DMS 273 (cell line): Measurements from ENCODE around the gene RASSF3.
"Not testable (repeated sequence)": the region's sequence is repeated elsewhere in the genome, so short reads cannot be mapped to it uniquely, and the experiment has no call there.

Source experiments
- DNase-seq: peaks from one replicate; lab custom pipeline; 2025; ENCODE audit not compliant: unreplicated experiment; lab: John Stamatoyannopoulos, UW

Gene RASSF3

DNA sequence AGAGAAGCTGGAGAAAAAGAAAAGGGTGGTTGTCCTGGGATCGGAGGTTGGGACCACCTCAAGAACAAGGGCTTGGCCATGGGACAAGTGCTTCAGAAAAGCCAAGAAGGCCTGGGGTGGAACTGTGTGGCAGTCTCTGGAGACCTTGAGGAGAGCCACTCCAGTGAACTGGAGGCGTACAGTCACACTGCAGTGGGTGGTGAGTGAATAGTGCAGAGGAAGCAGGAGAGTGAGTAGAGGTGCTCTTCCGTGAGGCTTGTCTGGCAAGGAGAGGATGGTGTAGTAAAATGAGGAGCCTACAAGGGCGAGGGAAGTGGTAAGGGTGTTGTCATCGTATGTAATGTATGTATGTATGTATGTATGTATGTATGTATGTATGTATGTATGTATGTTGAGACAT lies 20.9 kb downstream of the RASSF3 start:
- DNase-seq, result no peak

DNA sequence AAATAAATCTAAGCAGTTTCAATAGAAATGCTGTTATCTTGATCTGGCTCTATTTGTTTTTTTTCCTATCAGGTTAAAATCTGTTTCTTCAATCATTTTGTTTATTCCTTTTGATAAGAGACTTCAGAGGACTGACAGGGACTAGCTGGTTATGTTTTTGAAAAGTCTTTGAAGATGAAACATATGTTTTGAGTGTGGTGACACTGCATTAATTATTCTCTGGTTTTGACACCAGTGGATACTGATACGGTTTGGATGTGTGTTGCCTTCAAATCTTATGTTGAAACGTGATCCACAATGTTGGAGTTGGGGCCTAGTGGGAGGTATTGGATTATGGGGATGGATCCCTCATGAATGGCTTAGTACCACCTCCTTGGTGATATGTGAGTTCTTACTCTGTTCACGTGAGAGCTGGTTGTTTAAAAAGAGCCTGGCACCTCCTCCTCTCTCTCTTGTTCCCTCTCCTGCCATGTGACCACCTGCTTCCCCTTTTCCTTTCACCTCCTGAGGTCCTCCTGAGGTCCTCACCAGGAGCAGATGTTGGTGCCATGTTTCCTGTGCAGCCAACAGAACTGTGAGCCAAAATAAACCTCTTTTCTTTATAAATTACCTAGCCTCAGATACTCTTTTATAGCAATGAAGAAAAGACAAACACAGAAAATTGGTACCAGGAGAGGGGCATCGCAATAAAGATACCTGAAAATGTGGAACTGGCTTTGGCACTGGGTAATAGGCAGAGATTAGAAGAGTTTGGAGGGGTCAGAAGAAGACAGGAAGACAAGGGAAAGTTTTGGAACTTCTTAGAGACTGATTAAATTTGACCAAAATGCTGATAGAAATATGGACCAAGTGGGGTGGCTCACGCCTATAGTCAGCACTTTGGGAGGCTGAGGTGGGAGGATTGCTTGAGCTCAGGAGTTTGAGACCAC lies 23.0 kb downstream of the RASSF3 start:
- DNase-seq, result no peak

DNA sequence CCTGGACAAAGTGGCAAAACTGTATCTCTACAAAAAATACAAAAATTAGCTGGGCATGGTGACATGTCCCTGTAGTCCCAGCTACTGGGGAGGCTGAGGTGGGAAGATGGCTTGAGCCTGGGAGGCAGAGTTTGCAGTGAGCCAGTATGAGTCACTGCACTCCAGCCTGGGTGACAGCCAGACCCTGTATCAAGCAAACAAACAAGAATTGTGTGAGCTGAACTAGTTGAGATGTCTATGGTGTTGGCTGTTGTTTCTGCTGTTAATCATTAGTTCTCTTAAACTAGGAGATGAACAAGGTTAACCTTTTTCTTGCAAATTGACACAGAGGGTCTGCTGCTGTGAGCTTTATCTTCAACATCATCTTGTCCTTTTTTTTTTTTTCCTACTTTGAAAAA lies 23.6 kb downstream of the RASSF3 start:
- peak; percentile 6 for DNase-seq

DNA sequence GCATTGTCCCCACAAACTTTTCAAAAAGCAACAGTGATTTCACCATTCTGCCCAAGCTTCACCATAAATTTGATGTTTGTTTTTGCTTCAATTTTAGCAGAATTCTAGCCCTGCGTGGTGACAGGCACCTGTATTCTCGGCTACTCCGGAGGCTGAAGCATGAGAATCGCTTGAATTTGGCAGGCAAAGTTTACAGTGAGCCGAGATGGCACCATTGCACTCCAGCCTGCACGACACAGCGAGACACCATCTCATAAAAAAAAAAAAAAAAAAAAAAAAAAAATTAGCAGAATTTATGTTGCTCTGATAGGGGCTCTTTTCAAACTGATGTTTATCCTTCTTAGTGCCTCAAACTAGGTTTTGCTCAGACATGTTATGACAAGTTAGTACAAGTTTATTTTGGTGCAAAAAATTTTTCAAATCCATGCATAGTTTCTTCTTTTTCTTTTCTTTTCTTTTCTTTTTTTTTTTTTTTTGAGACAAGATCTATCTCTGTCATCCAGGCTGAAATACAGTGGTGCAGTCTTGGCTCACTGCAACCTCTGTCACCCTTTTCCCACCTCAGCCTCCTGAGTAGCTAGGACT lies 24.3 kb downstream of the RASSF3 start:
- no peak for DNase-seq

DNA sequence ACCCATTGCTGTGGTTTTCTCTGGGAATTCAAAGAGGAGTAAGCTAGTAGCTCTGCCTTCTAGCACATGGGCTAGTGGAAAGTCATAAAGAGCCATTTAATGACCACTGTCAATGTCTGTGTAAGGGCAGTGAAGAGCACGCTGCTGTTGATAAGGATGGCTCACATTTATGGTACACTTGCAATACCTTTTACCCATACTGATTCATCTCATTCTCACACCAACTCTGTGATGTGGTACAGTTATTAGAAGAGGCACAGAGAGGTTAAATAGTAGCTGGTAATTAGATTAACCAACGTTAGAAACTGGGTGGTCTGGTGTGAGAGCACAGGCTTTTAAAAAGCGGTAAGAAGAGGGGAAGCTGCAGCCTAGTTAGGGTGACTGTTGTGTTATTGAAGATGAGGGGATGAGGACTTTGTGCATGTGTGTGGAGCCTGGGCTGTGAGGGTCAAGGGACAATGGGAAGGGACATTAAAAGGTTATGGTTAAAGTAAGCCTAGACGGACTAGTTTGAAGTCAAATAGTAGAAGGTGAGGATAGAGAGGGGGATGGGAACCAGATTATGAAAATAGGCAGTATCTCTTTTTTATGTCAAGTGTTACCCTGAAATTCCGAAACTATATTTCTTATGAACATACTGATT lies 25.2 kb downstream of the RASSF3 start:
- DNase-seq, result no peak

DNA sequence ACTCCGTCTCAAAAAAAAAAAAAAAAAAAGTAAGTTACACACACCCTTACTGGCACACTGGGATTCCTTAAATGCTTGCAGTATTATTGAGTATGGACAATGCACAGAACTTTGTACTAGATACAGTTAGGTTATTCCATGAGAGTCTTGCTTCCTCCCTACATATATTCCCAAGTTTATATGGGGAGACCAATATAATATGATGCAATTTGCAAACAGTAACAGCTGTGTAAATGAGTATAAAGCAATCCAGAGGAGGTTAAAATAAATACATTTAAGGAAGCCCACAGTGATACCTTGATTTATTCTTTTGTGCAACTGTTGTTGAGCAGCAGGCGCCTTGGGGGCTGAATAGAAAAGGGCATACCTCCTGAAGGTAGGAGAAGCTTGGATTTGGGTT lies 26.6 kb downstream of the RASSF3 start:
- no peak for DNase-seq

DNA sequence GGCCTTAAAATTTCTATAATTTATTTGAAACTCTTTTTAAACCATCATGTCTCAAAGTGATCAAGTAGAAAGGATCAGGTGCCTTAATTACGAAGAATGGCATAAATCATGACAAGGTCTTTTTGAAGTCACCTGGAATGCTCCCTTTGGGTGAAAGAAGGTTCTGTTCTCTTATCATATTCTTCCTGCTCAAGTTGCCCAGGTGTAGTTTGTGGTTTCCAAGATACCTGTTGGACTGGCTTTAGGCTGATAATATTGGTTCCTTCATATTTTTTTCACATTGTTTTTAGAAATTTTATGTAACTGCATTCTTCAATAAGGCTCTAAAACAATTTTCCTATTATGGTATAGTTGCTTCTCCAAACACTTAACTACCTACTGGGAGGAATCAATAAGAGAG lies 29.2 kb downstream of the RASSF3 start:
- no peak for DNase-seq

DNA sequence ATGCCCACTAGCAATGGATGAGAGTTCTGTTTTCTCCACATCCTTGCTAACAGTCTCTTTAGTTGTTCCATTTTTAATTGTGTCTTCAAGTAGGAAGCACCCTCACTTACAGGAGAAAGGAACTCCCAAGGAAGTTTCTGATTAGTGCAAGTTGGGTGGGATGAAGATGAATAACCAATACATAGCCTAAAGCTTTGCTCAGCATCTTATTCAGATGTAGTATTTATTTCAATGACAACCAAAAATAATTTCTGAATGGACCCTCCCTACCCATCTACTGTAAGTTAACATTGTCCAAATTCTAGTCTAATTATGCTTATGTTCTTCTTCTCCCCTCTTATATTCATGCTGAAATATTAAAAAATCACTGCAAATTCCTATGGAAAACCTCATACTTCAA lies 36.0 kb downstream of the RASSF3 start:
- DNase-seq, result no peak

DNA sequence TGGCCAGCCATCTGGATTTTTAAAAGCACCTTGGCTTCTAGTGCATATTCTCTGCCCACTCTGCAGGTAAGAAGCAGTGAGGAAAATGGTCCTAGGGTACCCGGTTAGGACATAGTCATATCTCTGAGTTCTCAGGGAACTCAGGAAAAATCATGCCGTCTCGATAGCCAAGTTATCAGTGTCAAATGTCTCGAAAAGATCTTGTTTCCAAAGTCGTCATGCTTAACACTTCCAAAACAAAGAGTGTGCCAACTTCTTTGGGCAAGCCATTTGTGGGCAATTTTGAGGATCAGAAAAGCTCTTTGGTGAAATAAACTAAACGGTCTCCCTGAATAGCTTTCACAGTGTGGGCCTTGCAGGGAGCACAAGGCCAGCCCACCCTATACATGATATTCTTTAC lies 39.2 kb downstream of the RASSF3 start:
- DNase-seq, result no peak

DNA sequence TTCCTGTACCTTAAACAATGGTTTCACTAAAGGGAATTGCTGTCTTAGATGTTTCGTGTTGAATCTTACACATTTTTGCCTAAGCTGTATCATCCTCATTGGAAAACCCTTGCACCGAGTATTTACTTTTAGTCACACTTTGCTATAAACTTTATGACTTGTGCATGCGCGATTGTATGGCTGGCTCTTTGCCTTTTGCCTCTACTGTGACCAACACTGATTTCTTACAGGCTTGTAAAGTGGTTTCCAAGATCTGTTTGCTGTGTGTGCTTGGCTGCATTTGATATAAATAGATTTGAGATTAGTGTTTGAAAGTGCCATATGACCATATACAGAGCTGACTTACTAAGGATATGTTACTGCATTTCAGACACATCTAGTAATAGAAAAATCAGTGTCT lies 40.5 kb downstream of the RASSF3 start:
- DNase-seq, result no peak

DNA sequence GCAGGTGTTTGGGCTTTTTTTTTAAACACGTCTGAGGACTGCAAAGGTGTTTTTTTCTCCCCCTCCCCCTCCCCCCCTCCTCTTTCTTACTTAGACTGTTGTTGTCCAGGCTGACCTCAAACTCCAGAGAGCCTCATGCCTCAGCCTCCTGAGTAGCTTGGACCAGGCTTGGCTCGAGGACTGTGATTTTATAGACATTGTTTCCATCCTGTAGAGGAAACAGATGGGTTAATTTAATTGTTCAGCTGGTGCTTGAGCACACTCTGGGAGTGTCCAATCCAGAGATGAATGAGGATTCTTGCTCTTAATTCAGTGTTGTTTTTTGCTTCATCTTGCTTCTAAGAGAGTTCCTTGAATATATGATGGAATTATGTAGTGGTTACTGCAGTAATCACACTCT lies 42.1 kb downstream of the RASSF3 start:
- DNase-seq, result peak; percentile 22

DNA sequence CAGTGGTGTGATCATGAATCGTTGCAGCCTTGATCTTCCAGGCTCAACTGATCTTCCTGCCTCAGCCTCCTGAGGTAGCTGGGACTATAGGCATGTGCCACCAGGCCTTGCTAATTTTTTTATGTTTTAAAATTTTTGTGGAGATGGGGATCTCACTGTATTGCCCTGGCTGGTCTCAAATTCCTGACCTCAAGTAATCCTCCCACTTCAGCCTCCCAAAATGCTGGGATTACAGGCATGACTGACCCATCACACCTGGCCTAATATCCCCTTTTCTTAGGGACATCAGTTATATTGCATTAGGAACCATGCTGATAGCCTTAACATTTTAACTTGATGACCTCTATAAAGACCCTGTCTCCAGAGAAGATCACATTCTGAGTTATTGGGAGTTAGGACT lies 42.8 kb downstream of the RASSF3 start:
- DNase-seq, result no peak

DNA sequence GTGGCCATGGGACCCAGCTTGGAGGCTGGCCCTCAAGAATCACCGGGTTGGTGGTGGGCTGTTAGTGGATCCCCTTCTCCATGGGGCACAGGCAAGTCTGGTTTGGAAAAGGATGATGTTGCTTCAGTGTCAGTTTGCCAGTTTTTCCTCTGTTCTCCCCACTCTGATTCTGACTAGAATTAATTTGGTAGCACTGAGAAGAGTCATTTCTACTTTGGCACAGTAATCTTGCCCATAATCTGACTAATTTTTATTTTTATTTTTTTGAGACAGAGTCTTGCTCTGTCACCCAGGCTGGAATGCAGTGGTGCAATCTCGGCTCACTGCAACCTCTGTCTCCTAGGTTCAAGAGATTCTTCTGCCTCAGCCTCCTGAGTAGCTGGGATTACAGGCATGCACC lies 43.6 kb downstream of the RASSF3 start:
- DNase-seq, result not testable (repeated sequence)

DNA sequence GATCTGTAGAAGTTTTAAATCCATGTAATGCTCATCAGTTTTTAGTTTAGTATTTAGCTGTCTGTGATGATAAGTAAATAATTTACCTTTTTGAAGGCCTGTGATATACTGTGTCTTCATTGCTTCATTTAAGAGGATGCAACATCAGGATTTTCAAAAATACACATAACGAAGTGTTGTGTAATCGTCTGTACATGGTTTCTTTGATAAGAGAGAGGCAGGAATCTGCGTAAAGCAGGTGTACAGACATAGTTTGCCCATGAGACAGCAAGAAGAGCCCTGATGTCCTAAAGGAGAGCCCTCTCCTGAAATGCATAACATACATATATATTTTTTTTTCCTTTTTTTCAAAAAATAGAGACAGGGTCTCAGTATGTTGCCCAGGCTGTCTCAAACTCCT lies 44.8 kb downstream of the RASSF3 start:
- no peak for DNase-seq

DNA sequence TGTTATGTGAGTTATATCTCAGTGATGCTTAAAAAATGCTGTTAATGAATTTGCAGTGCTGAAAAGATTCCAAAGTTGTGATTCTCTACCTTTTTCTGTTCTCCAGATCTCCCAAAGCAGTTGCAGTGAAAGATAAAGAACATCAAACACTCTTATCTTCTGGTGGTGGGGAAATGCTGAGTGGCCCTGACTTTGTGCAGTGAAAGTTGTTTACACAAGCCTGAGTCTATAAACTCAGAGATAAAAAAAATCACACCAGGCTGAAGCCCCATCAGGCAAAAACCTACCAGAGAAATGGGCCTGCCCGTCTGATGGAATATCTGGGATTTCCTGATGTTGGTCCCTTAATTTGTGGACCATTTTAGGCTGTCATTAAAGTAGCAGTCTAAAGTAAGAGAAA lies 46.1 kb downstream of the RASSF3 start:
- no peak for DNase-seq

DNA sequence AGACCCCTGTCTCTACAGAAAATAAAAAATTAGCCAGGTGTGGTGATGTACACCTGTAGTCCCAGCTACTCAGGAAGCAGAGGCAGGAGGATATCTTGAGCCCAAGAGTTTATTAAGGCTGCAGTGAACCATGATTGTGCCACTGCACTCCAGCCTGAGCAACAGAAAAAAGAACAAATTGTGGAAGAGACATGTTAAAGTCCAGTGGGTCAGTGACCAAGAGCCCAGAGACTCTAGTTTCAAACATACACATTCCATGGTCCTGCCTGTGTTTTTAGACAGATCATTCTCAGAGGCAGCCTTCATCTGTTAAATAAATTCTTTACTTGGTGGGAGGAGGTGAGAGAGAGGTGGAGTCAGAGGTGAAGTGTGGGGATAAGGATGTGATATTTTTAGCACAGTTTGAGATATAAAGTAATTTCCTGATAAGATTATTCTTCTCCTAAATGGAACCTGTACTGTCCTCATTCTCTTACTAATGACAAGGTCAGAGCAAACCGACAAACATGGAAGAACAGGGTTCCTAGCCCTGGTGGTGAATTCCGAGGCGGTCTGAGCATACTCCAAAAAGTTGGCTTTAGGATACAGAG lies 48.7 kb downstream of the RASSF3 start:
- DNase-seq, result no peak

DNA sequence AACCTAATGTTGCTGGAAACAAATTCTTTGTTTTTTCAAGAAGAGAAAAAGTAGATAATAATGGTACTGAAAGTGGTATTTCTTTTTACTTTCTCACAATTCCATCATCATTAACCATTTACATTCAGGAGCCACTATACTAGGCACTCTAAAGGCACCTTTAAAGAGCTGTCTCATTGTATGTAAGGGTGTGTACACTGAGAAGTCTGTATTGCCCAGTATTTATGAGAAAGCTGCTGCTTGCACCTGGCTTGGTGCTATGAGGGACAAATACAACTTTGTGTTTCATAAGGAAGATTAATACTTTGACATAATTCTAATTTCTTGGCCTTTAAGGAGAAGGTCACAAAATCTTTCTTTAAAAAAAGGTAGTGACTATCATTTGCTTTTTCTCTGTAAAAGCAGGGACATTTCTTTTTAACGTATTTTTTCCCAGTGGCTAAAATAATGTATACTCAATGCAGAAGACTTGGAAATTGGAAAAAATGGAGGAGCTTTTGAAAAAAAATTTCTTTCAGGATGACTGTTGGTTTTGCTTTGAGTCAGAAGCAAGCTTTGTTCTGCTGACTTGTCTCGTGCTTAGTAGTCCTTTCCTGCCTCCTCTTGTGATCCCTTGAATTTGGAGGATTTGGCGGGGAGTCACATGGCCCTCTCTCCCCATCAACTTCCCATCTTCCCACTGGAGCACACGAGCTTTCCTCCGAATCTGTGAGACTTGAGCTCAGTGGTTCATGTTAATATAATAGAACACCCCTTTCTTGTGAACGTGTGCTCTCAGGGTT lies 50.1 kb downstream of the RASSF3 start:
- no peak for DNase-seq

DNA sequence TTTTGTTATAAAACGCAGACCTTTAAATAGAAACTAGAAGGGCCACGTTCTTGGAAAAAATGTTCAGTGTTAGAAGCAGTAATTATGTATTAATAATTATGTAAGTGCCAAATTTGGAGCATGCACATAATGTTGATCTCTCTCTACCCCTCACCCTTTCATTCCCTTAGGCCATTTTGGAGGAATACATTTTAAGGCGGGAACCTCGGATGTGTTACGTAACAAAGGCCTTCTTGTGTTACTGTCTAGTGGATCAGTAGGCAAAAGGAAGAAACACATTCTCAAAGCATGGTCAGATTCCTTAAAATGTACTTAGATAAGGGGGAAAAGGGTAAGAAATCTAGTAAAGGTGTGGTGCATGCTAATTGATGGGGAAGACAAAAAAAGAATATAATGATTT lies 52.7 kb downstream of the RASSF3 start:
- no peak for DNase-seq

DNA sequence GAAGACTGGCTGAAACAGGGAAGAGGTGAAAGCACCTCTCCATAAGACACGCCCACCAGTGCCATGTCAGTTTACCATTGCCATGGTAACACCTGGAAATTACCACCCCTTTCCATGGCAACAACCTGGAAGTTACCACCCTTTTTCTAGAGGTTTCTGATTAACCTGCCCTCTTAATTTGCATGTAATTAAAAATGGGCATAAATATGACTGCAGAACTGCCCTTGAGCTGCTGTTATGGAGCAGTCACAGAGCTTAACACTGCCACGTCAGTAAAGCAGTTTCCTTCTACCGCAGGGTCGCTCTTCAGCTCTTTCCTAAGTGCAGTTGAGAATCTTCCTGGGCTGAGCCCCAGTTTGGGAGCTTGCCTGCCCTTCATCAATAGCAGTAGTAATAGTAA lies 55.2 kb downstream of the RASSF3 start:
- peak; percentile 11 for DNase-seq

DNA sequence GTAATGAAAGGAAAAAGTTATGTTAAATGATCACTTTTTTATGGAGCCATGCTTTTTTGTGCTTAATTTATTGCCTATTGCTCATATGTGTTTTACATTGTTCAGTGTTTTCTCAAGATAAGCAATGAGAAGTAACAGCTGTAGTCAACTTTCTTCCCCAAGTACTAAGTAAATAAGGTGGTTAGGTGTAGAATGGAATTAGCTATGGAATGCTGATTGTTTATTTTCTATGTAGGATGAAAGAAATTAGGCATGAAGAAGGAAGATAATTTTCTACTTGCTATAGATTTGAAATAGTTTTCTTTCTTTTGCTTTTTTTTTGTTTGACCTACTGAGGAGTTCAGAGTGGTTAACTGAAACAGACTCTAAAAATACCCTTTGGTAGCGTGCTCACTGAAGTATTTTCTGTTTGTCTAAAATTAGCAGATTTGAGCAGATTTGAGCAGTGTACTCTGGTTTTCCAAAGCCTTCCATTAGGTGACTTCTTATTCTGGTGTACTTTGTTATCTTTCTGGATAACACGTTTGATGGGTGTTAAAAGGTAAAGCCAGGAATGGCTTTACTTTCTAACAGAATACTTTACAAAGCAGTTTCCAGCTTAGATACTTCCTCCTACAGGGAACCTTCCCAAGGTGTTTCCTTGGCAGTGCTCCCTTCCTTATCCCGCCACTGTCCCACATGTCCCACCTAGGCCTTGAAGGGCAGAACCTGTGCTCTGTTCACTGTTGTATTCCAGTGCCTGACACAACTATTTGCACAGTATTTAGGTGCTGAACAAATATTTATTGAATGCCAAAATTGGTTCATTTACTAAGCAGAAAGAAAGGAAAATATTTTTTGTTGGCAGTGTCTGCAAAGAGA lies 56.0 kb downstream of the RASSF3 start:
- DNase-seq, result no peak
